DND-41 (cell line): Measurements from ENCODE around the gene TXNDC11.

Experiments used
- ATAC-seq: fragments of 200-7000 bp; cut with Tn5 transposase; 3 replicates; pipeline ENCODE4 v1.9.1; 2021; ENCODE audit warnings: low read depth; ENCODE audit not compliant: insufficient read depth
- DNase-seq: peaks from one replicate; pipeline ENCODE4 v3.0.0-alpha.2; 2020
- H2AFZ ChIP-seq: 2 replicates; pipeline ENCODE4 v1.6.0; 2012; ENCODE audit warnings: low read depth, low read length
- H3K27ac ChIP-seq: 2 replicates; pipeline ENCODE4 v1.5.1; 2012; ENCODE audit warnings: low read length, inconsistent platforms
- H3K27me3 ChIP-seq: fragments of 200-600 bp; sonication (generic); 2 replicates; pipeline ENCODE4 v1.6.0; 2012; ENCODE audit warnings: low read length, mild to moderate bottlenecking, inconsistent platforms; ENCODE audit not compliant: insufficient read depth, poor library complexity
- H3K36me3 ChIP-seq: 2 replicates; pipeline ENCODE4 v1.5.1; 2012; ENCODE audit warnings: low read length, inconsistent platforms; ENCODE audit not compliant: insufficient read depth
- H3K4me1 ChIP-seq: 2 replicates; pipeline ENCODE4 v1.5.1; 2012; ENCODE audit warnings: mild to moderate bottlenecking, low read length; ENCODE audit not compliant: insufficient read depth
- H3K4me2 ChIP-seq: 2 replicates; pipeline ENCODE4 v1.6.0; 2012; ENCODE audit warnings: mild to moderate bottlenecking, moderate library complexity, low read length, inconsistent platforms; ENCODE audit not compliant: insufficient read depth
- H3K4me3 ChIP-seq, 2 experiments: fragments of 200-600 bp in 1 of 2; shearing (Covaris generic) in 1 of 2; 2 replicates each; pipeline ENCODE4 v1.5.1; 2012 to 2016; ENCODE audit warnings: inconsistent platforms in 2 of 2, low read length in 2 of 2, mild to moderate bottlenecking in 2 of 2, low read depth in 1 of 2, moderate library complexity in 1 of 2
- H3K79me2 ChIP-seq: 2 replicates; pipeline ENCODE4 v1.6.0; 2012; ENCODE audit warnings: low read length, inconsistent platforms; ENCODE audit not compliant: insufficient read depth
- H3K9ac ChIP-seq: 2 replicates; pipeline ENCODE4 v1.6.0; 2012; ENCODE audit warnings: low read depth, mild to moderate bottlenecking, inconsistent platforms, low read length, moderate library complexity
- H3K9me3 ChIP-seq: 2 replicates; pipeline ENCODE4 v1.5.1; 2012; ENCODE audit warnings: low read length, moderate library complexity, mild to moderate bottlenecking, inconsistent platforms; ENCODE audit not compliant: insufficient read depth, severe bottlenecking
- H4K20me1 ChIP-seq: 2 replicates; pipeline ENCODE4 v1.6.0; 2012; ENCODE audit warnings: low read length; ENCODE audit not compliant: insufficient read depth
- EZH2 ChIP-seq: IDR thresholded peaks from 3 replicates; pipeline ENCODE4 v1.6.1; 2012; ENCODE audit warnings: borderline replicate concordance, low read depth, mild to moderate bottlenecking, moderate library complexity, low read length, inconsistent platforms; ENCODE audit not compliant: severe bottlenecking
- TF ChIP-seq, protein P1 (sequence below): IDR thresholded peaks from 2 replicates; pipeline ENCODE4 v1.5.1; 2012; ENCODE audit warnings: borderline replicate concordance, low read length, moderate library complexity, mild to moderate bottlenecking; ENCODE audit not compliant: poor library complexity, severe bottlenecking; ENCODE audit errors: extremely low read depth

TXNDC11 gene

DNA sequence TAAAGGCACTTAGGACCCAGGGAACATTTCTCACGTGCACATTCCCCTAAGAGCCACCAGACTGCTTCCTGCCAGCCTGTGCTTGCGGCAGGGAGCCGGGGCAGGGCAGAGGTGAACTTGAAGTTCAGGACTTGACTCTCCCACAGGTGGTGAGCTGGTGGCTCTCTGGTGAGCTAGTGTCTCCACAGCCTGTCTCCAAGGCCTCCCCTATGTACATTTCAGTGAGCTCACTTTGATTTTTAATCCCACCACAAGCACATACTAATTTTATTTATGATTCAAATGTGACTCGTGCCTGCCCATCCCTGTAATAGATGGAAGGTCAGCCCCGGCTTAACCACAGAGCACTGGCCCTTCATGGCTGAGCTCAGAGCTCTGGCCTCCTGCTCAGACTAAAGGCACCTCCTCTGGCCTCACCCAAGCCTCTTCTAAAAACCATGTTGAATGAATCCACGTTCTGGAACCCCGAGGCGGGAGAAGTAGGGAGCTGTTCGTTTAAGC is 65.2 kb downstream of the TXNDC11 start:
- no peak for ATAC-seq
- Histone ChIP-seq H4K20me1 (peaks cover 50% of the 10 kb centered on the region), H2AFZ (no peak overlapping the region), H3K4me2 (no peak overlapping the region), H3K9ac (no peak overlapping the region), H3K79me2 (peaks cover 18% of the 10 kb centered on the region), H3K36me3 (peaks cover 68% of the 10 kb centered on the region), H3K4me3 (no peak overlapping the region), H3K4me1 (peaks cover 4% of the 10 kb centered on the region; the same call in 1 of the 2 replicates), H3K9me3 (no peaks in the 10 kb centered on the region), H3K27me3 (no peaks in the 10 kb centered on the region), H3K27ac (no peak overlapping the region)
- no peak for TF ChIP-seq EZH2
- TF ChIP-seq, protein P1, sequence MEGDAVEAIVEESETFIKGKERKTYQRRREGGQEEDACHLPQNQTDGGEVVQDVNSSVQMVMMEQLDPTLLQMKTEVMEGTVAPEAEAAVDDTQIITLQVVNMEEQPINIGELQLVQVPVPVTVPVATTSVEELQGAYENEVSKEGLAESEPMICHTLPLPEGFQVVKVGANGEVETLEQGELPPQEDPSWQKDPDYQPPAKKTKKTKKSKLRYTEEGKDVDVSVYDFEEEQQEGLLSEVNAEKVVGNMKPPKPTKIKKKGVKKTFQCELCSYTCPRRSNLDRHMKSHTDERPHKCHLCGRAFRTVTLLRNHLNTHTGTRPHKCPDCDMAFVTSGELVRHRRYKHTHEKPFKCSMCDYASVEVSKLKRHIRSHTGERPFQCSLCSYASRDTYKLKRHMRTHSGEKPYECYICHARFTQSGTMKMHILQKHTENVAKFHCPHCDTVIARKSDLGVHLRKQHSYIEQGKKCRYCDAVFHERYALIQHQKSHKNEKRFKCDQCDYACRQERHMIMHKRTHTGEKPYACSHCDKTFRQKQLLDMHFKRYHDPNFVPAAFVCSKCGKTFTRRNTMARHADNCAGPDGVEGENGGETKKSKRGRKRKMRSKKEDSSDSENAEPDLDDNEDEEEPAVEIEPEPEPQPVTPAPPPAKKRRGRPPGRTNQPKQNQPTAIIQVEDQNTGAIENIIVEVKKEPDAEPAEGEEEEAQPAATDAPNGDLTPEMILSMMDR, result no peak
- no peak for DNase-seq

DNA sequence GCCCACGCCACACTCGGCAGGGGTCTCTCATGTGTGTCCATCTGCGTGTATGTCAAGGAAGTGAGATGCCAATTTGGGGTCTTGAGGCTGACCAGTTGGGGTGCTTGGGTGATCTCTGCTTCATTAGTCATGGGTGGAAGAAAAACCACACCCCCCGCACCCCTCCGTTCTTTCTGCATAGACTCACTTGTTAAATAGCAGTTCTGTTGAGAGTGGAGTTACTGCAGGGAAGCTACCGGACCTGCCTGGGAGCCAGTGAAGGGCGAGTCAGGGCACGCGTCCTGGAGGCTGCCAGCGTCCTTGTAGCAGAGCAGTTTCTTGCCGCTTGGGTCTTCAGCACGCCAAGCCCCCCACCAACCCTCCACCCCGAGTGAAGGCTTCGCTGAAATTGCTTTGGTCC is 65.9 kb downstream of the TXNDC11 start:
- peaks cover 8% of the 10 kb centered on the region; the same call in 1 of the 2 replicates for H3K4me1 ChIP-seq
- H3K79me2 ChIP-seq, result peaks cover 25% of the 10 kb centered on the region
- peaks cover 61% of the 10 kb centered on the region for H3K36me3 ChIP-seq
- H3K4me2 ChIP-seq, result no peak overlapping the region
- TF ChIP-seq, protein P1, result no peak
- TF ChIP-seq EZH2, result no peak
- H3K27ac ChIP-seq, result no peak overlapping the region
- H3K9me3 ChIP-seq, result no peaks in the 10 kb centered on the region
- no peaks in the 10 kb centered on the region for H3K27me3 ChIP-seq
- H2AFZ ChIP-seq, result no peak overlapping the region
- peaks cover 57% of the 10 kb centered on the region for H4K20me1 ChIP-seq
- H3K4me3 ChIP-seq, result no peak overlapping the region
- H3K9ac ChIP-seq, result no peak overlapping the region
- no peak for DNase-seq
- ATAC-seq, result no peak

DNA sequence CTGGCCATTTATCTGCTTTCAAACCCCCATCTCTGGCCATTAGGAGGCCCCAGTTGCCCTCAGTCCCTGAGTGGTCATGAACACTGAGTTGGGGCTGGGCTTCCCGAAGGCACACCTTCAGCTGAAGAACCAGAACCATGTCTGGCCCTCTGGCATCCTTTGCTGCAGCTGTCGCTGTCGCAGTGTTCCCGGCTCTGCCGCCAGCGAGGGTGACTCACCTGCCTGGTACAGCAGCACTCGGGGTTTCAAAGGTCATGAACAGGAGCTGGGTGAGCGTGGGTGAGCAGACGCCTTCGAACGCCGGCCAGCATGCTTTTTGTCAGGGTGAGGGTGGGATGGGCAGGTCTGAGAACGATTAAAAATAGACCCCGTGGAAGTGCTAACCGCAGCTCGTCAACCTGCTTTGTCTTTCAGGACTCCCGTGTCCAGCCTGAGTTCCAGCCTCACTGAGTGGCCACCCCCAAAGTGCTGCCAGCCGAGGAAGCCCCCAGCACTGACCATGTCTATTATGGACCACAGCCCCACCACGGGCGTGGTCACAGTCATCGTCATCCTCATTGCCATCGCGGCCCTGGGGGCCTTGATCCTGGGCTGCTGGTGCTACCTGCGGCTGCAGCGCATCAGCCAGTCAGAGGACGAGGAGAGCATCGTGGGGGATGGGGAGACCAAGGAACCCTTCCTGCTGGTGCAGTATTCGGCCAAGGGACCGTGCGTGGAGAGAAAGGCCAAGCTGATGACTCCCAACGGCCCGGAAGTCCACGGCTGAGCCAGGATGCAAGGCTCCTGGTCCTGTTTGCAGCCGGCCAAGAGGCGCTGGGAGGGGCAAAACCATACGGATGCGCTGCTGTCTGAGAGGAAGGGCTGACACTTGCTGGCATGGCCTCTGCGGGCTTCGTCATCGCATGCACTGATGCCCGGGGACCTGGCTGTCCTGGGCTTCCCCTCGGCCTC is 66.8 kb downstream of the TXNDC11 start:
- DNase-seq, result no peak
- H3K36me3 ChIP-seq, result peaks cover 54% of the 10 kb centered on the region
- H3K4me1 ChIP-seq, result peaks cover 17% of the 10 kb centered on the region
- H3K79me2 ChIP-seq, result peaks cover 35% of the 10 kb centered on the region
- no peaks in the 10 kb centered on the region for H3K27me3 ChIP-seq
- no peaks in the 10 kb centered on the region for H3K9me3 ChIP-seq
- no peak overlapping the region for H3K9ac ChIP-seq
- H3K4me3 ChIP-seq, result no peak overlapping the region
- peaks cover 67% of the 10 kb centered on the region for H4K20me1 ChIP-seq
- no peak overlapping the region for H3K4me2 ChIP-seq
- ATAC-seq, result no peak
- TF ChIP-seq, protein P1, result no peak
- TF ChIP-seq EZH2, result no peak
- H2AFZ ChIP-seq, result no peak overlapping the region
- no peak overlapping the region for H3K27ac ChIP-seq
